OCI-LY7 (cell line): Measurements from ENCODE around the gene SLC25A25. TPM values are rescaled to one million over a fixed set of nuclear protein-coding genes. Genes with fewer than 3 reads are reported as not detected.

Experiments
- BruUV-seq: library from RNA; stranded (reverse); fragments of 400-500 nt; replicated peaks from 2 replicates; lab custom pipeline; 2021; lab: Mats Ljungman, UMichigan
- CTCF ChIA-PET: fragments of 300-600 bp; sonication (Branson Sonifier 250); formaldehyde crosslinking; loops from one replicate; lab custom pipeline; 2022; ENCODE audit warnings: antibody characterized with exemption; ENCODE audit not compliant: unreplicated experiment; lab: Charles Lee
- POLR2A ChIA-PET: fragments of 300-600 bp; sonication (Branson Sonifier 250); formaldehyde crosslinking; loops from one replicate; lab custom pipeline; 2022; ENCODE audit warnings: antibody characterized with exemption; lab: Charles Lee
- DNase-seq: peaks from one replicate; pipeline ENCODE4 v3.0.0-alpha.2; 2015; ENCODE audit warnings: low spot score
- H2AFZ ChIP-seq: fragments of 200-600 bp; sonication (generic), shearing (Covaris generic); 2 replicates; pipeline ENCODE4 v1.6.1; 2014; ENCODE audit warnings: mild to moderate bottlenecking, antibody characterized with exemption, low read length, moderate library complexity
- H3K27ac ChIP-seq: fragments of 200-600 bp; sonication (generic); 2 replicates; pipeline ENCODE4 v1.5.1; 2014; ENCODE audit warnings: mixed run types, low read depth, mild to moderate bottlenecking, moderate library complexity, low read length, inconsistent platforms; ENCODE audit not compliant: poor library complexity, severe bottlenecking
- H3K36me3 ChIP-seq: fragments of 200-600 bp; sonication (generic); 2 replicates; pipeline ENCODE4 v1.6.1; 2014; ENCODE audit warnings: mild to moderate bottlenecking, antibody characterized with exemption, low read length, moderate library complexity, mixed read lengths; ENCODE audit not compliant: insufficient read depth
- H3K4me1 ChIP-seq: fragments of 200-600 bp; sonication (generic); 2 replicates; pipeline ENCODE4 v1.5.1; 2014; ENCODE audit warnings: mild to moderate bottlenecking, low read length; ENCODE audit not compliant: insufficient read depth, poor library complexity, severe bottlenecking
- H3K4me2 ChIP-seq: fragments of 200-600 bp; sonication (generic); 2 replicates; pipeline ENCODE4 v1.6.1; 2014; ENCODE audit warnings: mild to moderate bottlenecking, low read length
- H3K4me3 ChIP-seq: fragments of 200-600 bp; sonication (generic); 2 replicates; pipeline ENCODE4 v1.5.1; 2014; ENCODE audit warnings: mild to moderate bottlenecking, low read depth, low read length; ENCODE audit not compliant: poor library complexity, severe bottlenecking
- H3K79me2 ChIP-seq: fragments of 200-600 bp; sonication (generic); 2 replicates; pipeline ENCODE4 v1.6.1; 2016; ENCODE audit warnings: low read depth, mild to moderate bottlenecking, low read length, moderate library complexity, mixed read lengths; ENCODE audit not compliant: insufficient read depth
- H3K9me2 ChIP-seq: fragments of 200-600 bp; sonication (generic); 2 replicates; pipeline ENCODE4 v1.6.1; 2016; ENCODE audit warnings: mild to moderate bottlenecking, low read length, mixed read lengths; ENCODE audit not compliant: insufficient read depth
- H3K9me3 ChIP-seq: fragments of 200-600 bp; sonication (generic); 2 replicates; pipeline ENCODE4 v1.6.1; 2014; ENCODE audit warnings: mild to moderate bottlenecking, mixed run types, low read length, mixed read lengths
- H4K20me1 ChIP-seq: fragments of 200-600 bp; sonication (generic); 2 replicates; pipeline ENCODE4 v1.6.1; 2014; ENCODE audit warnings: mild to moderate bottlenecking, antibody characterized with exemption, low read length, moderate library complexity, mixed read lengths; ENCODE audit not compliant: insufficient read depth
- CTCF ChIP-seq: fragments of 200-600 bp; sonication (generic); conservative IDR thresholded peaks from 2 replicates; pipeline ENCODE4 v1.5.1; 2014; ENCODE audit warnings: mild to moderate bottlenecking, antibody characterized with exemption, low read length, moderate library complexity, mixed read lengths
- EZH2phosphoT487 ChIP-seq: fragments of 200-600 bp; sonication (generic); IDR thresholded peaks from 2 replicates; pipeline ENCODE4 v1.6.1; 2018; ENCODE audit warnings: low read depth, borderline replicate concordance, mild to moderate bottlenecking, mixed run types, antibody characterized with exemption, low read length, moderate library complexity, mixed read lengths
- intact Hi-C: fragments of 100-400 bp; cut with micrococcal nuclease; formaldehyde crosslinking; loops from one replicate; pipeline ENCODE4 v1.10.0; 2022; ENCODE audit not compliant: unreplicated experiment
- total RNA-seq, 2 experiments: library from RNA; depleted of rRNA in 1 of 2; stranded (reverse); fragments of >200 nt in 1 of 2; shearing (Covaris generic) in 1 of 2; gene quantifications; 2 replicates each; pipeline ENCODE4 v1.2.3, GENCODE V29; 2014 to 2022

Gene SLC25A25
- total RNA-seq, 2 experiments from 2014 or later, result 17.6 to 21.4 TPM

- Histone ChIP-seq H3K9me3 (no peaks in the 10 kb centered on the region), H4K20me1 (no peaks in the 10 kb centered on the region; the same call in 1 of the 2 replicates), H3K36me3 (peaks cover 59% of the 10 kb centered on the region), H3K4me3 (no peak overlapping the region), H2AFZ (no peak overlapping the region), H3K9me2 (no peaks in the 10 kb centered on the region), H3K27ac (no peak overlapping the region), H3K4me2 (no peak overlapping the region), H3K4me1 (peaks cover 6% of the 10 kb centered on the region), H3K79me2 (peaks cover 22% of the 10 kb centered on the region)
- BruUV-seq, result no TSS peak
- intact Hi-C loops, result no loop called here
- DNase-seq, result no peak
- ChIA-PET POLR2A (interaction anchor here (1.9 kb wide), 1 partner anchor 11 kb away, joined by 5 read pairs; no protein-coding TSS in a partner anchor), CTCF (interaction anchor here (0.6 kb wide), 1 partner anchor 252 kb away, joined by 8 read pairs; no protein-coding TSS in a partner anchor)
- TF ChIP-seq CTCF, result no peak
- no peak for TF ChIP-seq EZH2phosphoT487
Measured at GRCh38 chr9:128099932-128100491, 32.0 kb downstream of the SLC25A25 start.

GRCh38 chr9:128100581-128100980 lies 32.5 kb downstream of the SLC25A25 start:
- POLR2A ChIA-PET, result interaction anchor here (0.5 to 1.9 kb wide), 2 partner anchors 12 to 54 kb away, joined by 3 to 5 read pairs; no protein-coding TSS in a partner anchor
- H3K79me2 ChIP-seq, result peaks cover 16% of the 10 kb centered on the region

More at GRCh38 chr9:128100581-128100980, 32.5 kb downstream of the SLC25A25 start:
- Histone ChIP-seq H4K20me1 (no peaks in the 10 kb centered on the region; the same call in 1 of the 2 replicates), H3K36me3 (peaks cover 57% of the 10 kb centered on the region), H3K4me1 (peaks cover 6% of the 10 kb centered on the region), H3K4me3 (no peak overlapping the region), H2AFZ (no peak overlapping the region), H3K27ac (no peak overlapping the region), H3K9me3 (no peaks in the 10 kb centered on the region), H3K9me2 (no peaks in the 10 kb centered on the region), H3K4me2 (no peak overlapping the region)
- no peak for DNase-seq
- no TSS peak for BruUV-seq
- CTCF ChIA-PET, result no interaction called here
- intact Hi-C loops, result no loop called here
- no peak for TF ChIP-seq EZH2phosphoT487
- TF ChIP-seq CTCF, result no peak
